Panc1 (cell line): Measurements from ENCODE around the gene KRT2.

Experiments used
- CTCF ChIP-seq: fragments of 450-650 bp; IDR thresholded peaks from 2 replicates; pipeline ENCODE4 v1.5.1; 2017; ENCODE audit warnings: mild to moderate bottlenecking
- POLR2AphosphoS5 ChIP-seq: IDR thresholded peaks from 2 replicates; pipeline ENCODE4 v1.6.1; 2012; ENCODE audit warnings: mild to moderate bottlenecking, low read depth, low read length, moderate library complexity

- TF ChIP-seq CTCF (no peak), POLR2AphosphoS5 (no peak)
These were observed 43.0 kb upstream of the KRT2 start for GRCh38 chr12:52695039-52695438.
